IPS-NIHi11 (cell line): Measurements from ENCODE around the gene SEC61B.

Experiments used
- DNase-seq: peaks from one replicate; pipeline ENCODE4 v3.0.0; 2012; ENCODE audit warnings: mixed read lengths, low spot score

Gene SEC61B

GRCh38 chr9:99274016-99274415, 51.9 kb downstream of the SEC61B start:
- no peak for DNase-seq

GRCh38 chr9:99274495-99274894, 52.4 kb downstream of the SEC61B start:
- no peak for DNase-seq
